Smooth muscle cell (in vitro differentiated cells): Measurements from ENCODE around the gene ESPNL. TPM values are rescaled to one million over a fixed set of nuclear protein-coding genes. Genes with fewer than 3 reads are reported as not detected.
A peak's percentile ranks its signal among the peaks of the same experiment; 100 is the strongest.

ENCODE experiments used
- DNase-seq: peaks from one replicate; lab custom pipeline; 2025; ENCODE audit not compliant: unreplicated experiment; lab: John Stamatoyannopoulos, UW
- H2AFZ ChIP-seq: fragments of 200-600 bp; sonication (generic); 2 replicates; pipeline ENCODE4 v1.6.0; 2016; ENCODE audit warnings: antibody characterized with exemption, low read depth, mild to moderate bottlenecking
- H3F3A ChIP-seq: fragments of 200-600 bp; sonication (generic); 2 replicates; pipeline ENCODE4 v1.6.0; 2017; ENCODE audit warnings: antibody characterized with exemption, low read depth
- H3K27ac ChIP-seq: fragments of 200-600 bp; sonication (generic); 2 replicates; pipeline ENCODE4 v1.5.1; 2016; ENCODE audit warnings: low read depth, mild to moderate bottlenecking
- H3K27me3 ChIP-seq: fragments of 200-600 bp; sonication (generic); 2 replicates; pipeline ENCODE4 v1.6.1; 2016; ENCODE audit warnings: low read depth, mild to moderate bottlenecking
- H3K36me3 ChIP-seq: fragments of 200-600 bp; sonication (generic); 2 replicates; pipeline ENCODE4 v1.5.1; 2016; ENCODE audit warnings: low read depth
- H3K4me1 ChIP-seq: fragments of 200-600 bp; sonication (generic); 2 replicates; pipeline ENCODE4 v1.5.1; 2016; ENCODE audit warnings: low read depth
- H3K4me2 ChIP-seq: fragments of 200-600 bp; sonication (generic); 2 replicates; pipeline ENCODE4 v1.6.0; 2016; ENCODE audit warnings: mild to moderate bottlenecking
- H3K4me3 ChIP-seq: fragments of 200-600 bp; sonication (generic); 2 replicates; pipeline ENCODE4 v1.5.1; 2016; ENCODE audit warnings: mild to moderate bottlenecking
- H3K79me2 ChIP-seq: fragments of 200-600 bp; sonication (generic); 2 replicates; pipeline ENCODE4 v1.6.0; 2016; ENCODE audit warnings: low read depth, mild to moderate bottlenecking
- H3K9ac ChIP-seq: fragments of 200-600 bp; sonication (generic); 2 replicates; pipeline ENCODE4 v1.6.0; 2016; ENCODE audit warnings: low read depth
- H3K9me3 ChIP-seq: fragments of 200-600 bp; sonication (generic); replicated peaks from 2 replicates; pipeline ENCODE4 v1.5.1; 2016; ENCODE audit warnings: low read depth
- H4K20me1 ChIP-seq: fragments of 200-600 bp; sonication (generic); 2 replicates; pipeline ENCODE4 v1.6.0; 2016; ENCODE audit warnings: low read depth
- CTCF ChIP-seq: fragments of 200-600 bp; sonication (generic); IDR thresholded peaks from 2 replicates; pipeline ENCODE4 v1.5.1; 2017; ENCODE audit warnings: borderline replicate concordance, mild to moderate bottlenecking, antibody characterized with exemption; ENCODE audit not compliant: insufficient read depth, poor library complexity, severe bottlenecking
- WGBS: methylation state at CpG from one replicate; pipeline ENCODE4 v1.1.7; 2016; ENCODE audit warnings: low lambda C conversion rate; 5-methylcytosine and 5-hydroxymethylcytosine counted together
- polyA plus RNA-seq: library from polyadenylated mRNA; unstranded; fragments of >200 nt; fragmentation: Nextera tagmentation; extraction: Ambion mirVana; gene quantifications from 2 replicates; pipeline ENCODE4 v1.2.1, GENCODE V29; 2016
- total RNA-seq: library from RNA; depleted of rRNA; stranded (reverse); fragments of >200 nt; gene quantifications from 2 replicates; pipeline ENCODE4 v1.2.3, GENCODE V29; 2014

The ESPNL gene
- total and polyA plus RNA-seq, 2 experiments from 2014 or later: 0.04 TPM; not detected in 1

- WGBS: 4% methylated on average over 28 of the region's 29 CpGs
- peaks cover 14% of the 10 kb centered on the region for H3F3A ChIP-seq
- H3K36me3 ChIP-seq: no peaks in the 10 kb centered on the region
- no peak overlapping the region for H3K27ac ChIP-seq
- peak overlapping the region; percentile 98 for H3K4me2 ChIP-seq
- no peaks in the 10 kb centered on the region for H4K20me1 ChIP-seq
- peak overlapping the region; percentile 83 for H2AFZ ChIP-seq
- H3K27me3 ChIP-seq: no peaks in the 10 kb centered on the region
- no peaks in the 10 kb centered on the region for H3K79me2 ChIP-seq
- peak overlapping the region; percentile 68 for H3K9ac ChIP-seq
- no peak for TF ChIP-seq CTCF
- peaks cover 11% of the 10 kb centered on the region for H3K4me1 ChIP-seq
- DNase-seq: no peak
- peak overlapping the region; percentile 84 for H3K4me3 ChIP-seq
- H3K9me3 ChIP-seq: no peaks in the 10 kb centered on the region
These were observed 38.6 kb upstream of the ESPNL start for GRCh38 chr2:238061315-238062202.

GRCh38 chr2:238063414-238064189, 36.5 kb upstream of the ESPNL start:
- Histone ChIP-seq H3K36me3 (no peaks in the 10 kb centered on the region), H3K4me2 (no peak overlapping the region)

GRCh38 chr2:238064376-238064775, 35.8 kb upstream of the ESPNL start:
- Histone ChIP-seq H3K27ac (no peak overlapping the region), H3K4me3 (no peak overlapping the region), H3K4me2 (no peak overlapping the region), H2AFZ (no peak overlapping the region), H4K20me1 (no peaks in the 10 kb centered on the region), H3K36me3 (no peaks in the 10 kb centered on the region), H3K9ac (no peak overlapping the region), H3F3A (peaks cover 9% of the 10 kb centered on the region), H3K79me2 (no peaks in the 10 kb centered on the region), H3K9me3 (no peaks in the 10 kb centered on the region), H3K4me1 (peaks cover 11% of the 10 kb centered on the region), H3K27me3 (no peaks in the 10 kb centered on the region)
- WGBS: 96% methylated on average over 7 of the region's 7 CpGs
- no peak for DNase-seq
- no peak for TF ChIP-seq CTCF

More at GRCh38 chr2:238063414-238064189, 36.5 kb upstream of the ESPNL start:
- Histone ChIP-seq H3K79me2 (no peaks in the 10 kb centered on the region), H3F3A (peaks cover 14% of the 10 kb centered on the region), H3K4me1 (peaks cover 11% of the 10 kb centered on the region), H3K27me3 (no peaks in the 10 kb centered on the region), H4K20me1 (no peaks in the 10 kb centered on the region), H3K27ac (no peak overlapping the region), H3K4me3 (no peak overlapping the region), H3K9ac (no peak overlapping the region), H3K9me3 (no peaks in the 10 kb centered on the region), H2AFZ (no peak overlapping the region)
- no peak for TF ChIP-seq CTCF
- WGBS: 96% methylated on average over 8 of the region's 8 CpGs
- no peak for DNase-seq
